ENCODE results near the gene CDS1. TPM values are rescaled to one million over a fixed set of nuclear protein-coding genes. Genes with fewer than 3 reads are reported as not detected.

CDS1 gene
- total and polyA plus RNA-seq, 12 donors: 0.28 to 1.2 (median 0.52) TPM

DNA sequence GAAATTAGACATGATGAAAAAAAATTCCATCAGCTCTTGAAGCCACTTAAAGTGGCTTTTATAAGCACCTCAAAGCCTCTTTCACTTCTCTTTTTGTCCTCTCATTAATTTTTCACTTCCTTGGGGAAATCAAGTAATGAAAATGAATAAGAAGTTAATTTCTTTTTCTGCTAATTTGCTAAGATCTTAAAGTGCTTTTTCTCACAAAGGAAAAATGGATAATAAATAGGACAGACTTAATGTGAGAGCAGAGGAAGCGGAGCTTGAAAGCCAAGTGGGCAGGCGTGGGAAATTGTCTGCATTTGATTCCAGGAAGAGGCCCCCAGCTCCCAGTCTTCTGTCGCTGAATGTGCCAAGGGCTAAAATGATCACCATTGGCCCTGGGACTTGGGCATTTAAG lies 28.6 kb downstream of the CDS1 start:
- ATAC-seq: no peak
- H3K36me3 ChIP-seq: no peaks in the 10 kb centered on the region
- 76 to 78% methylated on average over 3 of the region's 3 CpGs for WGBS, 2 donors
- H3K4me3 ChIP-seq: no peak overlapping the region
- peaks cover 0 to 7% (median 0%) of the 10 kb centered on the region in 7 donors for H3K27me3 ChIP-seq
- H3K27ac ChIP-seq: no peak overlapping the region
- intact Hi-C loops (cut with DNase I): no loop called here
- TF ChIP-seq, protein P1, sequence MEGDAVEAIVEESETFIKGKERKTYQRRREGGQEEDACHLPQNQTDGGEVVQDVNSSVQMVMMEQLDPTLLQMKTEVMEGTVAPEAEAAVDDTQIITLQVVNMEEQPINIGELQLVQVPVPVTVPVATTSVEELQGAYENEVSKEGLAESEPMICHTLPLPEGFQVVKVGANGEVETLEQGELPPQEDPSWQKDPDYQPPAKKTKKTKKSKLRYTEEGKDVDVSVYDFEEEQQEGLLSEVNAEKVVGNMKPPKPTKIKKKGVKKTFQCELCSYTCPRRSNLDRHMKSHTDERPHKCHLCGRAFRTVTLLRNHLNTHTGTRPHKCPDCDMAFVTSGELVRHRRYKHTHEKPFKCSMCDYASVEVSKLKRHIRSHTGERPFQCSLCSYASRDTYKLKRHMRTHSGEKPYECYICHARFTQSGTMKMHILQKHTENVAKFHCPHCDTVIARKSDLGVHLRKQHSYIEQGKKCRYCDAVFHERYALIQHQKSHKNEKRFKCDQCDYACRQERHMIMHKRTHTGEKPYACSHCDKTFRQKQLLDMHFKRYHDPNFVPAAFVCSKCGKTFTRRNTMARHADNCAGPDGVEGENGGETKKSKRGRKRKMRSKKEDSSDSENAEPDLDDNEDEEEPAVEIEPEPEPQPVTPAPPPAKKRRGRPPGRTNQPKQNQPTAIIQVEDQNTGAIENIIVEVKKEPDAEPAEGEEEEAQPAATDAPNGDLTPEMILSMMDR (IDR thresholded peaks at IDR 0.05): no peak
- no peaks in the 10 kb centered on the region for H3K4me1 ChIP-seq
- no peak for DNase-seq
- no peaks in the 10 kb centered on the region for H3K9me3 ChIP-seq

DNA sequence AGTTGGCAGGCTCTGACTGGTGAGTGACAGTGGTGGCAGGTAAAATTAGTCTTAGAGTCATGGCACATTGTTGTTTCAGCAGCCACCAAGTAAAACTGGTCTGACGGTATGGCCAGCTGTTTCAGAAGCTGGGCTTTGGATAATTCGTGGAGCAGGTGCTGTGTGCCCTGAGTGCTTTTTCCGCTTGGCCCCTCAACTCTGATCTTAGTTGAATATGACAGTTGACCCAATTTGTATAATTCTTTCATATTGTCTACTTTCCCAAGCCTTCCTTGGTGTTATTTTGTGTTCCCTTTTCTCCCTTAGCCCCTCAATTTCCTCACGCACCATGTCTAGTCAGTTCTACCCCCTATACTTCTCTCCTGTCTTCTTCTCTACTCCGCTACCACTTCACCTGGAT lies 32.0 kb downstream of the CDS1 start:
- no peak overlapping the region for H3K4me3 ChIP-seq
- H3K27ac ChIP-seq: no peak overlapping the region
- DNase-seq: no peak
- intact Hi-C loops (cut with DNase I): no loop called here
- no peak for ATAC-seq
- H3K27me3 ChIP-seq: peaks cover 0 to 3% (median 0%) of the 10 kb centered on the region in 7 donors
- TF ChIP-seq, protein P1 (IDR thresholded peaks at IDR 0.05): no peak
- no peaks in the 10 kb centered on the region for H3K4me1 ChIP-seq
- H3K9me3 ChIP-seq: no peaks in the 10 kb centered on the region
- H3K36me3 ChIP-seq: no peaks in the 10 kb centered on the region
- WGBS, 2 donors: 86 to 89% methylated on average over 5 of the region's 5 CpGs

GRCh38 chr4:84615355-84615754 lies 32.4 kb downstream of the CDS1 start:
- 72 to 79% methylated on average over 5 of the region's 5 CpGs for WGBS, 2 donors
- intact Hi-C loops (cut with DNase I): no loop called here
- TF ChIP-seq, protein P1 (IDR thresholded peaks at IDR 0.05): no peak
- Histone ChIP-seq H3K9me3 (no peaks in the 10 kb centered on the region), H3K4me3 (no peak overlapping the region), H3K4me1 (no peaks in the 10 kb centered on the region), H3K27ac (no peak overlapping the region), H3K36me3 (no peaks in the 10 kb centered on the region), H3K27me3 (no peaks in the 10 kb centered on the region)
- ATAC-seq (no peak), DNase-seq (no peak)

DNA sequence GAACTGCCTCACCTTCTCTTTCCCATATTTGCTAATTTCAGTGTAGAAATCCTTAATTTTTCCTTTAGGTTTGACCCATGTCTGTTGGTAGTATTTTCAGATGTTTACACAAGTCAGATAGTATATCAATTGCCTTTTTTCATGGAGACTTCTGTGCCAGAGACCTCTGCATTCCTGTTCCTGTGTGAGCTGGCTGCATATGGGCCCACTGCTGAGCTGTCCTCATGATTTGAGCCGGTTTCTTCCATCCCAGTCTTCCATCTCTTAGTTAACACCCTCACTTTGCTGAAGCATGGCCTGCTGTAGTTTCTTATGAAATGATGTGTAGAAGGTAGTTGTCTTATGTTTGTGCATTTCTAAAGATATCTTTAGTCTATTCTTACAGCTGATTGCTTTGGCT lies 40.0 kb downstream of the CDS1 start:
- Histone ChIP-seq H3K27me3 (no peaks in the 10 kb centered on the region), H3K4me3 (no peak overlapping the region), H3K36me3 (no peaks in the 10 kb centered on the region), H3K4me1 (no peaks in the 10 kb centered on the region), H3K9me3 (no peaks in the 10 kb centered on the region), H3K27ac (no peak overlapping the region)
- ATAC-seq (no peak), DNase-seq (no peak)
- intact Hi-C loops (cut with DNase I): no loop called here
- TF ChIP-seq, protein P1 (IDR thresholded peaks at IDR 0.05): no peak
- 58 to 63% methylated on average over 1 of the region's 1 CpG for WGBS, 2 donors

Data from heart right ventricle (tissue), 16 donors.